CD14-positive monocyte (primary cell): ENCODE results near the gene INPP5A. TPM values are rescaled to one million over a fixed set of nuclear protein-coding genes. Genes with fewer than 3 reads are reported as not detected.

ENCODE experiments used
- DNase-seq, 3 donors: peaks; one replicate each; pipeline ENCODE4 v3.0.0-alpha.2; 2011 to 2022
- H2AFZ ChIP-seq: 2 replicates; pipeline ENCODE4 v1.6.0; 2012; ENCODE audit warnings: mild to moderate bottlenecking, low read depth, low read length, inconsistent platforms; ENCODE audit not compliant: insufficient read depth, poor library complexity, severe bottlenecking
- H3K27ac ChIP-seq, 2 donors: 1 replicate in 1 of 2; 2 replicates in 1 of 2; pipeline ENCODE4 v1.5.1; 2012 to 2013; ENCODE audit warnings: low read length in 2 of 2, control low read depth in 1 of 2, inconsistent platforms in 1 of 2, low read depth in 1 of 2, mild to moderate bottlenecking in 1 of 2
- H3K27me3 ChIP-seq, 2 donors: one replicate each; pipeline versions ENCODE4 v1.6.0 to v1.6.1; 2011 to 2013; ENCODE audit warnings: low read length in 2 of 2; ENCODE audit not compliant: control insufficient read depth in 2 of 2, insufficient read depth in 2 of 2
- H3K36me3 ChIP-seq, 2 donors: replicated peaks in 1 of 2; 1 replicate in 1 of 2; 2 replicates in 1 of 2; pipeline versions ENCODE4 v1.5.1 to v1.6.1; 2012 to 2013; ENCODE audit warnings: low read length in 2 of 2, control low read depth in 1 of 2, inconsistent platforms in 1 of 2, mild to moderate bottlenecking in 1 of 2; ENCODE audit not compliant: insufficient read depth in 2 of 2, control insufficient read depth in 1 of 2
- H3K4me1 ChIP-seq, 2 donors: 1 replicate in 1 of 2; 2 replicates in 1 of 2; pipeline versions ENCODE4 v1.5.1 to v1.6.1; 2012 to 2013; ENCODE audit warnings: low read length in 2 of 2, control low read depth in 1 of 2, inconsistent platforms in 1 of 2, mild to moderate bottlenecking in 1 of 2, moderate library complexity in 1 of 2; ENCODE audit not compliant: insufficient read depth in 2 of 2, control insufficient read depth in 1 of 2
- H3K4me2 ChIP-seq: replicated peaks from 2 replicates; pipeline ENCODE3; 2012; ENCODE audit warnings: low read length, moderate library complexity, mild to moderate bottlenecking; ENCODE audit not compliant: poor library complexity, severe bottlenecking; ENCODE audit errors: extremely low read depth
- H3K4me3 ChIP-seq, 3 experiments: fragments of 200-600 bp in 1 of 3; sonication (generic) in 1 of 3; replicated peaks in 1 of 3; 1 replicate in 2 of 3; 2 replicates in 1 of 3; pipeline ENCODE4 v1.5.1; 2011 to 2013; ENCODE audit warnings: low read length in 3 of 3, mild to moderate bottlenecking in 3 of 3, control low read depth in 2 of 3, low read depth in 2 of 3, inconsistent platforms in 1 of 3, moderate library complexity in 1 of 3
- H3K79me2 ChIP-seq: 2 replicates; pipeline ENCODE4 v1.6.0; 2012; ENCODE audit warnings: mild to moderate bottlenecking, control low read depth, inconsistent platforms, low read length, moderate library complexity; ENCODE audit not compliant: insufficient read depth
- H3K9ac ChIP-seq: 2 replicates; pipeline ENCODE4 v1.6.0; 2017; ENCODE audit warnings: low read length, mild to moderate bottlenecking; ENCODE audit not compliant: insufficient read depth, poor library complexity, severe bottlenecking
- H3K9me3 ChIP-seq, 2 donors: replicated peaks in 1 of 2; 1 replicate in 1 of 2; 2 replicates in 1 of 2; pipeline versions ENCODE4 v1.5.1 to v1.6.1; 2012 to 2013; ENCODE audit warnings: low read length in 2 of 2, control low read depth in 1 of 2; ENCODE audit not compliant: control insufficient read depth in 1 of 2, insufficient read depth in 1 of 2
- H4K20me1 ChIP-seq: 2 replicates; pipeline ENCODE4 v1.6.0; 2012; ENCODE audit warnings: mild to moderate bottlenecking, low read length, control low read depth, moderate library complexity; ENCODE audit not compliant: insufficient read depth
- H3K27ac Mint-ChIP-seq, 7 donors: one replicate each; pipeline ENCODE4 v1.8.0; 2020; ENCODE audit warnings: mild to moderate bottlenecking in 7 of 7, mixed read lengths in 7 of 7, moderate library complexity in 6 of 7, inconsistent platforms in 2 of 7
- H3K27me3 Mint-ChIP-seq, 3 donors: one replicate each; pipeline ENCODE4 v1.8.0; 2021 to 2022; ENCODE audit warnings: low read depth in 3 of 3, mild to moderate bottlenecking in 3 of 3, mixed read lengths in 3 of 3, moderate library complexity in 3 of 3, inconsistent platforms in 1 of 3
- H3K36me3 Mint-ChIP-seq, 2 donors: one replicate each; pipeline ENCODE4 v1.8.0; 2020; ENCODE audit warnings: mixed read lengths in 2 of 2, inconsistent platforms in 1 of 2, mild to moderate bottlenecking in 1 of 2
- H3K4me1 Mint-ChIP-seq: one replicate; pipeline ENCODE4 v1.8.0; 2020; ENCODE audit warnings: mild to moderate bottlenecking, mixed read lengths
- H3K4me3 Mint-ChIP-seq, 2 donors: one replicate each; pipeline ENCODE4 v1.8.0; 2020; ENCODE audit warnings: mild to moderate bottlenecking in 2 of 2, mixed read lengths in 2 of 2, moderate library complexity in 1 of 2
- H3K9me3 Mint-ChIP-seq, 7 donors: one replicate each; pipeline ENCODE4 v1.8.0; 2020 to 2022; ENCODE audit warnings: mixed read lengths in 7 of 7, mild to moderate bottlenecking in 6 of 7, moderate library complexity in 6 of 7, inconsistent platforms in 2 of 7
- WGBS: methylation state at CpG from one replicate; pipeline ENCODE4 v1.1.5; 2013; ENCODE audit warnings: missing lambda C conversion rate; ENCODE audit not compliant: insufficient coverage; 5-methylcytosine and 5-hydroxymethylcytosine counted together
- intact Hi-C, 2 donors: fragments of 100-400 bp; cut with micrococcal nuclease; formaldehyde crosslinking; loops; one replicate each; pipeline versions ENCODE4 v1.15.0 to v1.15.1; 2023
- polyA plus RNA-seq, 3 donors: library from polyadenylated mRNA; depleted of rRNA in 1 of 3; unstranded in 2 of 3; stranded (reverse) in 1 of 3; fragments of 300-500 nt in 2 of 3; fragments of >200 nt in 1 of 3; fragmentation: Illumina TruSeq in 2 of 3; gene quantifications; 1 replicate in 2 of 3; 2 replicates in 1 of 3; pipeline ENCODE4 v1.2.3, GENCODE V29; 2012 to 2021
- TF ChIP-seq, protein P1 (sequence below): fragments of 200-600 bp; IDR thresholded peaks from one replicate; pipeline ENCODE4 v1.8.0; 2022; ENCODE audit warnings: antibody characterized with exemption, mild to moderate bottlenecking

Gene INPP5A
- polyA plus RNA-seq, 3 donors = 0.87 to 17.2 (median 2.9) TPM

DNA sequence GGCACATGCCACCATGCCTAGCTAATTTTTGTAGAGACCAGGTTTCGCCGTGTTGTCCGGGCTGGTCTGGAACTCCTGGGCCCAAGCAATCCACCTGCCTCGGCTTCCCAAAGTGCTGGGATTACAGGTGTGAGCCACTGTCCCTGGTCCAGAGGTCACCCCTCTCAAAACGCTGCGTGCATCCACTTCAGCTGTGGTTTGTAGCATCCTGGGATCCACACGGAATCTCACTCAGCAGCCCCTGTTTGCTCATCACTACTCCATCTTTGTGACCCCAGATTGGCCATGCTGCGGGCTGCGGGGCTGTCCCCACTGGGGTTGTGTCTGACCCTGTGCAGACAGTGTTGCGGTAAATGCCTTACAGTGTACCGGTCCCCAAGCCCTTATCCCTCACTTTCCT, 3.5 kb downstream of the INPP5A start:
- TF ChIP-seq, protein P1, sequence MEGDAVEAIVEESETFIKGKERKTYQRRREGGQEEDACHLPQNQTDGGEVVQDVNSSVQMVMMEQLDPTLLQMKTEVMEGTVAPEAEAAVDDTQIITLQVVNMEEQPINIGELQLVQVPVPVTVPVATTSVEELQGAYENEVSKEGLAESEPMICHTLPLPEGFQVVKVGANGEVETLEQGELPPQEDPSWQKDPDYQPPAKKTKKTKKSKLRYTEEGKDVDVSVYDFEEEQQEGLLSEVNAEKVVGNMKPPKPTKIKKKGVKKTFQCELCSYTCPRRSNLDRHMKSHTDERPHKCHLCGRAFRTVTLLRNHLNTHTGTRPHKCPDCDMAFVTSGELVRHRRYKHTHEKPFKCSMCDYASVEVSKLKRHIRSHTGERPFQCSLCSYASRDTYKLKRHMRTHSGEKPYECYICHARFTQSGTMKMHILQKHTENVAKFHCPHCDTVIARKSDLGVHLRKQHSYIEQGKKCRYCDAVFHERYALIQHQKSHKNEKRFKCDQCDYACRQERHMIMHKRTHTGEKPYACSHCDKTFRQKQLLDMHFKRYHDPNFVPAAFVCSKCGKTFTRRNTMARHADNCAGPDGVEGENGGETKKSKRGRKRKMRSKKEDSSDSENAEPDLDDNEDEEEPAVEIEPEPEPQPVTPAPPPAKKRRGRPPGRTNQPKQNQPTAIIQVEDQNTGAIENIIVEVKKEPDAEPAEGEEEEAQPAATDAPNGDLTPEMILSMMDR = no peak
- peaks cover 0 to 11% of the 10 kb centered on the region in 2 donors for H3K36me3 ChIP-seq
- H3K4me2 ChIP-seq = peak overlapping the region; percentile 85
- peak overlapping the region in 1 of 7 donors; percentile 94 for H3K27ac Mint-ChIP-seq
- H3K27me3 Mint-ChIP-seq = peaks cover 0 to 6% (median 3%) of the 10 kb centered on the region in 3 donors
- no peak overlapping the region for H2AFZ ChIP-seq
- H3K36me3 Mint-ChIP-seq = peaks cover 35 to 47% of the 10 kb centered on the region in 2 donors
- peak overlapping the region in 1 of 2 donors; percentile 100 for H3K4me3 Mint-ChIP-seq
- intact Hi-C loops = loop anchor here (5.0 to 10.0 kb wide), 3 partner anchors 36 to 146 kb away; partner anchors contain the start of gene PWWP2B (in 1 of the 2)
- no peak overlapping the region for H3K27ac ChIP-seq
- H3K27me3 ChIP-seq = no peaks in the 10 kb centered on the region
- H3K4me1 ChIP-seq = peaks cover 71 to 81% of the 10 kb centered on the region in 2 donors
- no peak overlapping the region for H3K9ac ChIP-seq
- H3K9me3 Mint-ChIP-seq = peaks cover 0 to 2% (median 0%) of the 10 kb centered on the region in 7 donors
- DNase-seq = no peak
- peaks cover 82% of the 10 kb centered on the region for H3K79me2 ChIP-seq
- H3K4me1 Mint-ChIP-seq = peaks cover 75% of the 10 kb centered on the region
- peaks cover 82% of the 10 kb centered on the region for H4K20me1 ChIP-seq
- 94% methylated on average over 9 of the region's 11 CpGs for WGBS
- H3K9me3 ChIP-seq = no peaks in the 10 kb centered on the region
- H3K4me3 ChIP-seq = peak overlapping the region in 1 of 3 experiments; percentile 84

DNA sequence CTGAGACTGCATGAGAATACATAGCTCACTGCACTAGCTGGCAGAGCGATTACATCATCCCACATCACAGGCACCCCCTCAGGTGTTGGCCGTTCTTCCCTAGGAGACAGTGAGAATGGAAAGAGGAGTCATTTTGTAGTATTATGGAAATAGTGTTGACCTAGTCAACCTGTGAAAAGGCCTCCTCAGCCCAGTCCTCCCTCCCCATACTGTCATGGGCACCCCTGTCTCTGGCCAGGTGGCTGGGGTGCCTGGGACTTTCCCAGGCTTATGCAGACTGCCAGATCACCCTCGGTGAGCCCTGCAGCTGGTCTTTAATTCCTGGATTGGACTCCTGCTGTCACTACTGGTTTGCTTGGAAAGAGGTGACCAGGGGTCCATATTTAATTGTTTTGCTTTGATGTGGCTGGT, 4.0 kb downstream of the INPP5A start:
- Mint-ChIP-seq H3K27me3 (peaks cover 0 to 6% (median 5%) of the 10 kb centered on the region in 3 donors), H3K27ac (no peak overlapping the region), H3K9me3 (peaks cover 0 to 2% (median 0%) of the 10 kb centered on the region in 7 donors), H3K4me1 (peaks cover 75% of the 10 kb centered on the region), H3K36me3 (peaks cover 35 to 47% of the 10 kb centered on the region in 2 donors), H3K4me3 (no peak overlapping the region)
- peaks cover 0 to 11% of the 10 kb centered on the region in 2 donors for H3K36me3 ChIP-seq
- H3K79me2 ChIP-seq = peaks cover 87% of the 10 kb centered on the region
- H2AFZ ChIP-seq = no peak overlapping the region
- no peak overlapping the region for H3K27ac ChIP-seq
- no peak overlapping the region for H3K4me2 ChIP-seq
- peaks cover 71 to 81% of the 10 kb centered on the region in 2 donors for H3K4me1 ChIP-seq
- TF ChIP-seq, protein P1 = no peak
- no peak overlapping the region for H3K9ac ChIP-seq
- no peak for DNase-seq
- H3K9me3 ChIP-seq = no peaks in the 10 kb centered on the region
- H3K27me3 ChIP-seq = no peaks in the 10 kb centered on the region
- intact Hi-C loops = loop anchor here (5.0 to 10.0 kb wide), 3 partner anchors 36 to 147 kb away; partner anchors contain the start of gene PWWP2B (in 1 of the 2)
- no peak overlapping the region for H3K4me3 ChIP-seq
- H4K20me1 ChIP-seq = peaks cover 86% of the 10 kb centered on the region
- WGBS = 38% methylated on average over 1 of the region's 3 CpGs
